HepG2 (cell line): Measurements from ENCODE around the gene DOHH.

Experiments
- GABPA ChIP-seq, 2 experiments: IDR thresholded peaks; 2 replicates each; pipeline ENCODE4 v1.6.1; 2011 to 2016; ENCODE audit warnings: low read depth in 2 of 2, low read length in 1 of 2, missing biosample characterization in 1 of 2, missing genetic modification characterization in 1 of 2
- GABPB1 ChIP-seq: IDR thresholded peaks from 2 replicates; pipeline ENCODE4 v1.6.1; 2016; ENCODE audit warnings: mild to moderate bottlenecking, missing genetic modification reagents, moderate library complexity, missing compliant biosample characterization
- HNRNPLL ChIP-seq: fragments of 200-400 bp; formaldehyde crosslinking; IDR thresholded peaks from 2 replicates; pipeline ENCODE4 v1.6.1; 2017; ENCODE audit warnings: mild to moderate bottlenecking, low read depth, low read length; ENCODE audit not compliant: poor library complexity, severe bottlenecking
- KDM3A ChIP-seq: IDR thresholded peaks from 2 replicates; pipeline ENCODE4 v1.6.1; 2018; ENCODE audit warnings: low read depth, missing compliant biosample characterization
- NAIF1 ChIP-seq: sonication (generic); formaldehyde crosslinking; IDR thresholded peaks from 2 replicates; pipeline ENCODE4 v1.5.0; 2020; ENCODE audit warnings: mild to moderate bottlenecking, missing genetic modification reagents, borderline replicate concordance
- PHF20 ChIP-seq: sonication (generic); formaldehyde crosslinking; IDR thresholded peaks from 2 replicates; pipeline ENCODE4 v1.5.0; 2020; ENCODE audit warnings: mild to moderate bottlenecking, missing genetic modification reagents
- POLR2A ChIP-seq, 2 experiments: IDR thresholded peaks; 2 replicates each; pipeline ENCODE4 v1.6.1; 2011; ENCODE audit warnings: low read depth in 2 of 2, low read length in 2 of 2, mild to moderate bottlenecking in 1 of 2, moderate library complexity in 1 of 2; ENCODE audit not compliant: insufficient read depth in 1 of 2
- POLR2AphosphoS2 ChIP-seq: IDR thresholded peaks from 2 replicates; pipeline ENCODE4 v1.6.1; 2011; ENCODE audit warnings: low read depth, low read length, improper control_type of control experiment
- TF ChIP-seq, protein P1 (sequence below): sonication (generic); formaldehyde crosslinking; IDR thresholded peaks from 2 replicates; pipeline ENCODE4 v1.4.0; 2020; ENCODE audit warnings: missing genetic modification reagents
- TF ChIP-seq, protein P2 (sequence below): sonication (generic); formaldehyde crosslinking; IDR thresholded peaks from 2 replicates; pipeline ENCODE4 v1.5.0; 2020; ENCODE audit warnings: mild to moderate bottlenecking, missing genetic modification reagents, moderate library complexity

DNA sequence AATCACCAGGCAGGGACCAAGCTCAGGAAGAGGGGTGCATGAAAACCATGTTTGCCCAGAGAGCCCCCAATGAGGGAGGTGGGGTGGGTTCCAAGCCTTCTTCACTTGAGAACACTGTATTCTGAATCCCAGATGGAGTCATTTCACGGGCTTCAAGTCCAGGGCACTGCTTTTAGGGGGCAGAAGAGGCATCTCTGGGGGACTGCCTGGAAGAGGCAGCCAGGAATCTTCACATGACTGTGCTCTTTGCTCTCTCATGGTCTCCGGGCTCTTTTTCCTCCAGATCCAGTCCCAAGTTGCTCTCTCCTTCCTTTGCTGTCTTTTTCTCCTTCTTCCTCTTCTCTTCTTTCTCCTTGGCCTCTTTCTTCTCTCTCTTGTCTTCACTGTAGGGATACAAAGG lies 25.9 kb downstream of the DOHH start:
- TF ChIP-seq, protein P1, sequence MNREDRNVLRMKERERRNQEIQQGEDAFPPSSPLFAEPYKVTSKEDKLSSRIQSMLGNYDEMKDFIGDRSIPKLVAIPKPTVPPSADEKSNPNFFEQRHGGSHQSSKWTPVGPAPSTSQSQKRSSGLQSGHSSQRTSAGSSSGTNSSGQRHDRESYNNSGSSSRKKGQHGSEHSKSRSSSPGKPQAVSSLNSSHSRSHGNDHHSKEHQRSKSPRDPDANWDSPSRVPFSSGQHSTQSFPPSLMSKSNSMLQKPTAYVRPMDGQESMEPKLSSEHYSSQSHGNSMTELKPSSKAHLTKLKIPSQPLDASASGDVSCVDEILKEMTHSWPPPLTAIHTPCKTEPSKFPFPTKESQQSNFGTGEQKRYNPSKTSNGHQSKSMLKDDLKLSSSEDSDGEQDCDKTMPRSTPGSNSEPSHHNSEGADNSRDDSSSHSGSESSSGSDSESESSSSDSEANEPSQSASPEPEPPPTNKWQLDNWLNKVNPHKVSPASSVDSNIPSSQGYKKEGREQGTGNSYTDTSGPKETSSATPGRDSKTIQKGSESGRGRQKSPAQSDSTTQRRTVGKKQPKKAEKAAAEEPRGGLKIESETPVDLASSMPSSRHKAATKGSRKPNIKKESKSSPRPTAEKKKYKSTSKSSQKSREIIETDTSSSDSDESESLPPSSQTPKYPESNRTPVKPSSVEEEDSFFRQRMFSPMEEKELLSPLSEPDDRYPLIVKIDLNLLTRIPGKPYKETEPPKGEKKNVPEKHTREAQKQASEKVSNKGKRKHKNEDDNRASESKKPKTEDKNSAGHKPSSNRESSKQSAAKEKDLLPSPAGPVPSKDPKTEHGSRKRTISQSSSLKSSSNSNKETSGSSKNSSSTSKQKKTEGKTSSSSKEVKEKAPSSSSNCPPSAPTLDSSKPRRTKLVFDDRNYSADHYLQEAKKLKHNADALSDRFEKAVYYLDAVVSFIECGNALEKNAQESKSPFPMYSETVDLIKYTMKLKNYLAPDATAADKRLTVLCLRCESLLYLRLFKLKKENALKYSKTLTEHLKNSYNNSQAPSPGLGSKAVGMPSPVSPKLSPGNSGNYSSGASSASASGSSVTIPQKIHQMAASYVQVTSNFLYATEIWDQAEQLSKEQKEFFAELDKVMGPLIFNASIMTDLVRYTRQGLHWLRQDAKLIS (CRISPR knock-in tag), result no peak
- no peak for TF ChIP-seq KDM3A (CRISPR knock-in tag)
- no peak for TF ChIP-seq GABPB1
- TF ChIP-seq NAIF1 (CRISPR knock-in tag), result no peak
- no peak for TF ChIP-seq POLR2A (IDR thresholded peaks at IDR 0.05; ENCODE audit: insufficient read depth in 1 of 2, low read depth in 2 of 2, low read length in 2 of 2)
- TF ChIP-seq GABPA (IDR thresholded peaks at IDR 0.05; ENCODE audit: low read depth, low read length), result no peak
- no peak for TF ChIP-seq GABPA (CRISPR knock-in tag; IDR thresholded peaks at IDR 0.05; ENCODE audit: low read depth)
- TF ChIP-seq PHF20 (CRISPR knock-in tag), result no peak
- no peak for TF ChIP-seq POLR2AphosphoS2
- TF ChIP-seq, protein P2, sequence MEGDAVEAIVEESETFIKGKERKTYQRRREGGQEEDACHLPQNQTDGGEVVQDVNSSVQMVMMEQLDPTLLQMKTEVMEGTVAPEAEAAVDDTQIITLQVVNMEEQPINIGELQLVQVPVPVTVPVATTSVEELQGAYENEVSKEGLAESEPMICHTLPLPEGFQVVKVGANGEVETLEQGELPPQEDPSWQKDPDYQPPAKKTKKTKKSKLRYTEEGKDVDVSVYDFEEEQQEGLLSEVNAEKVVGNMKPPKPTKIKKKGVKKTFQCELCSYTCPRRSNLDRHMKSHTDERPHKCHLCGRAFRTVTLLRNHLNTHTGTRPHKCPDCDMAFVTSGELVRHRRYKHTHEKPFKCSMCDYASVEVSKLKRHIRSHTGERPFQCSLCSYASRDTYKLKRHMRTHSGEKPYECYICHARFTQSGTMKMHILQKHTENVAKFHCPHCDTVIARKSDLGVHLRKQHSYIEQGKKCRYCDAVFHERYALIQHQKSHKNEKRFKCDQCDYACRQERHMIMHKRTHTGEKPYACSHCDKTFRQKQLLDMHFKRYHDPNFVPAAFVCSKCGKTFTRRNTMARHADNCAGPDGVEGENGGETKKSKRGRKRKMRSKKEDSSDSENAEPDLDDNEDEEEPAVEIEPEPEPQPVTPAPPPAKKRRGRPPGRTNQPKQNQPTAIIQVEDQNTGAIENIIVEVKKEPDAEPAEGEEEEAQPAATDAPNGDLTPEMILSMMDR (CRISPR knock-in tag), result no peak
- no peak for TF ChIP-seq HNRNPLL
